A549 (cell line): ENCODE measurements around the gene FFAR1. TPM values are rescaled to one million over a fixed set of nuclear protein-coding genes. Genes with fewer than 3 reads are reported as not detected.

Experiments used
- ATAC-seq, 2 experiments: fragments of 200-7000 bp in 1 of 2; fragments of >200 bp in 1 of 2; cut with Nextera tagmentation in 1 of 2; cut with Tn5 transposase in 1 of 2; 3 replicates each; pipeline versions ENCODE4 v1.8.0 to v1.9.1; 2018 to 2020; ENCODE audit warnings: mild to moderate bottlenecking in 1 of 2, moderate library complexity in 1 of 2
- CTCF ChIA-PET: fragments of 300-600 bp; sonication (Branson Sonifier 250); formaldehyde crosslinking; extraction: SDS; loops from one replicate; lab custom pipeline; 2021; ENCODE audit warnings: antibody characterized with exemption, inconsistent platforms; lab: Yijun Ruan, JAX
- POLR2A ChIA-PET: fragments of 350-600 bp; formaldehyde crosslinking; extraction: SDS; loops from one replicate; lab custom pipeline; 2021; ENCODE audit warnings: antibody characterized with exemption, inconsistent platforms; lab: Yijun Ruan, JAX
- DNase-seq, 2 experiments: peaks; one replicate each; pipeline versions ENCODE4 v3.0.0 to v3.0.0-alpha.2; 2011 to 2016; ENCODE audit warnings: low read depth in 1 of 2, low spot score in 1 of 2
- FAIRE-seq: peaks from 2 replicates; lab custom pipeline; 2011; peaks lifted over from hg19 to GRCh38; lab: Jason Lieb, UNC
- H3K27ac ChIP-seq, 2 experiments: fragments of >200 bp; sonication (Bioruptor Twin); formaldehyde crosslinking; 3 replicates each; pipeline ENCODE4 v1.5.1; 2016 to 2017
- H3K4me1 ChIP-seq: fragments of >200 bp; sonication (Bioruptor Twin); formaldehyde crosslinking; 3 replicates; pipeline ENCODE4 v1.6.1; 2016
- H3K4me2 ChIP-seq: fragments of >200 bp; sonication (Bioruptor Twin); formaldehyde crosslinking; 3 replicates; pipeline ENCODE4 v1.6.1; 2016
- H3K4me3 ChIP-seq: fragments of >200 bp; sonication (Bioruptor Twin); formaldehyde crosslinking; 3 replicates; pipeline ENCODE4 v1.5.1; 2016
- H3K9me3 ChIP-seq: fragments of >200 bp; sonication (Bioruptor Twin); formaldehyde crosslinking; 3 replicates; pipeline ENCODE4 v1.6.1; 2016
- BHLHE40 ChIP-seq: IDR thresholded peaks from 2 replicates; pipeline ENCODE4 v1.6.1; 2012; ENCODE audit warnings: low read depth, low read length, inconsistent platforms
- CBX8 ChIP-seq: fragments of 200-600 bp; sonication (generic); IDR thresholded peaks from 2 replicates; pipeline ENCODE4 v1.6.1; 2016
- EP300 ChIP-seq, 2 experiments: fragments of >200 bp; sonication (Bioruptor Twin); formaldehyde crosslinking; IDR thresholded peaks; 2 replicates in 1 of 2; 3 replicates in 1 of 2; pipeline ENCODE4 v1.6.1; 2016 to 2017
- ESRRA ChIP-seq: fragments of 150-350 bp; IDR thresholded peaks from 2 replicates; pipeline ENCODE4 v1.6.1; 2014; ENCODE audit warnings: mild to moderate bottlenecking, low read length, borderline replicate concordance
- FOSB ChIP-seq: fragments of 250-450 bp; sonication (Bioruptor Pico); IDR thresholded peaks from 2 replicates; pipeline ENCODE4 v1.5.0; 2020; ENCODE audit warnings: mild to moderate bottlenecking, moderate library complexity
- FOXS1 ChIP-seq: fragments of 250-450 bp; sonication (Bioruptor Pico); IDR thresholded peaks from 2 replicates; pipeline ENCODE4 v1.5.0; 2020; ENCODE audit warnings: mild to moderate bottlenecking, moderate library complexity
- GATA3 ChIP-seq: IDR thresholded peaks from 2 replicates; pipeline ENCODE4 v1.6.1; 2012; ENCODE audit warnings: borderline replicate concordance
- HOXB13 ChIP-seq: fragments of 250-450 bp; sonication (Bioruptor Pico); IDR thresholded peaks from 2 replicates; pipeline ENCODE4 v1.5.0; 2020; ENCODE audit warnings: low read depth, mild to moderate bottlenecking, moderate library complexity
- KDM5A ChIP-seq: fragments of 200-600 bp; sonication (generic); IDR thresholded peaks from 2 replicates; pipeline ENCODE4 v1.6.1; 2016; ENCODE audit warnings: antibody characterized with exemption, mild to moderate bottlenecking
- NFE2L2 ChIP-seq: fragments of 150-350 bp; conservative IDR thresholded peaks from 2 replicates; pipeline ENCODE4 v1.6.1; 2014; ENCODE audit warnings: low read length
- NR3C1 ChIP-seq: fragments of >200 bp; sonication (Bioruptor Twin); formaldehyde crosslinking; IDR thresholded peaks from 3 replicates; pipeline ENCODE4 v1.6.1; 2017
- RARB ChIP-seq: fragments of 250-450 bp; sonication (Bioruptor Pico); IDR thresholded peaks from 2 replicates; pipeline ENCODE4 v1.8.0; 2021; ENCODE audit warnings: mild to moderate bottlenecking, moderate library complexity
- RCOR1 ChIP-seq: fragments of 150-350 bp; IDR thresholded peaks from 2 replicates; pipeline ENCODE4 v1.6.1; 2014; ENCODE audit warnings: antibody characterized with exemption, low read length, low read depth
- TP53 ChIP-seq: fragments of 250-450 bp; sonication (Bioruptor Pico); IDR thresholded peaks from 2 replicates; pipeline ENCODE4 v1.5.0; 2021; ENCODE audit warnings: mild to moderate bottlenecking, moderate library complexity
- ZSCAN20 ChIP-seq: fragments of 250-450 bp; sonication (Bioruptor Pico); IDR thresholded peaks from 2 replicates; pipeline ENCODE4 v1.8.0; 2022; ENCODE audit warnings: mild to moderate bottlenecking, moderate library complexity
- WGBS: methylation state at CpG from one replicate; pipeline ENCODE4 v1.1.6; 2017; ENCODE audit errors: missing lambda C conversion rate; 5-methylcytosine and 5-hydroxymethylcytosine counted together
- polyA plus RNA-seq, 4 experiments: library from polyadenylated mRNA; depleted of rRNA in 3 of 4; stranded (reverse); fragments of >200 nt; fragmentation: RNase III in 1 of 4; extraction: RNeasy Plus Mini Kit Qiagen cat#74134 plus additional on column Dnase treatment in 1 of 4; gene quantifications; 2 replicates in 3 of 4; 3 replicates in 1 of 4; pipeline ENCODE4 v1.2.3, GENCODE V29; 2011 to 2017
- TF ChIP-seq, protein P1 (sequence below): fragments of 250-450 bp; sonication (Bioruptor Pico); IDR thresholded peaks from 2 replicates; pipeline ENCODE4 v1.5.0; 2020; ENCODE audit warnings: low read depth, mild to moderate bottlenecking, moderate library complexity
- TF ChIP-seq, protein P2 (sequence below): fragments of >200 bp; sonication (Bioruptor Twin); formaldehyde crosslinking; IDR thresholded peaks from 2 replicates; pipeline ENCODE4 v1.6.1; 2016
- TF ChIP-seq, protein P3 (sequence below): fragments of 450-650 bp; IDR thresholded peaks from 2 replicates; pipeline ENCODE4 v1.6.1; 2014; ENCODE audit warnings: antibody characterized with exemption
- TF ChIP-seq, protein P4 (sequence below): fragments of >200 bp; sonication (Bioruptor Twin); formaldehyde crosslinking; IDR thresholded peaks from 3 replicates; pipeline ENCODE4 v1.6.1; 2016
- TF ChIP-seq, protein P5 (sequence below): fragments of 200-600 bp; sonication (generic); IDR thresholded peaks from 2 replicates; pipeline ENCODE4 v1.6.1; 2016; ENCODE audit warnings: antibody characterized with exemption, mild to moderate bottlenecking, moderate library complexity
- TF ChIP-seq, protein P6 (sequence below): IDR thresholded peaks from 2 replicates; pipeline ENCODE4 v1.6.1; 2012; ENCODE audit warnings: low read depth, borderline replicate concordance

The FFAR1 gene
- polyA plus RNA-seq, 2 of the 4 experiments (the other 2 are of a cell fraction), result not detected

DNA sequence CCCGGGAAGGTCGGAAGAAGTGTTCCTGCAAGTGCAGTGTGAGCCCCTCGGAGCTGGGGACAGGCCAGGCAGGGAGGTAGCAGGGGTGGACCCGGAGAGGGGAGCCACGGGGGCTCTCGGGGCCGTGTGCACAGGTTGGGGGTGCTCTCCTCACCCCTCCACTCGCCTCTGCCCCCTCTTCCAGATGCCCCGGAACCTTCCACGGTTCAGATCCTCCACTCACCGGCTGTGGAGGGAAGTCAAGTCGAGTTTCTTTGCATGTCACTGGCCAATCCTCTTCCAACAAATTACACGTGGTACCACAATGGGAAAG is 9.8 kb upstream of the FFAR1 start:
- H3K4me1 ChIP-seq, result no peaks in the 10 kb centered on the region
- ChIA-PET CTCF (interaction anchor here (0.7 to 6.8 kb wide), 5 partner anchors 13 to 281 kb away, joined by 3 to 81 read pairs (median 4); no protein-coding TSS in a partner anchor), POLR2A (no interaction called here)
- H3K4me3 ChIP-seq, result no peak overlapping the region
- no peak overlapping the region for H3K27ac ChIP-seq
- no peak for FAIRE-seq
- H3K4me2 ChIP-seq, result no peak overlapping the region
- no peak for TF ChIP-seq HOXB13
- TF ChIP-seq, protein P1, sequence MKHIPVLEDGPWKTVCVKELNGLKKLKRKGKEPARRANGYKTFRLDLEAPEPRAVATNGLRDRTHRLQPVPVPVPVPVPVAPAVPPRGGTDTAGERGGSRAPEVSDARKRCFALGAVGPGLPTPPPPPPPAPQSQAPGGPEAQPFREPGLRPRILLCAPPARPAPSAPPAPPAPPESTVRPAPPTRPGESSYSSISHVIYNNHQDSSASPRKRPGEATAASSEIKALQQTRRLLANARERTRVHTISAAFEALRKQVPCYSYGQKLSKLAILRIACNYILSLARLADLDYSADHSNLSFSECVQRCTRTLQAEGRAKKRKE, result no peak
- TF ChIP-seq, all 56 proteins: peak for 0
- ATAC-seq, result no peak
- WGBS, result 34% methylated on average over 13 of the region's 13 CpGs
- no peak for DNase-seq
- no peaks in the 10 kb centered on the region for H3K9me3 ChIP-seq

DNA sequence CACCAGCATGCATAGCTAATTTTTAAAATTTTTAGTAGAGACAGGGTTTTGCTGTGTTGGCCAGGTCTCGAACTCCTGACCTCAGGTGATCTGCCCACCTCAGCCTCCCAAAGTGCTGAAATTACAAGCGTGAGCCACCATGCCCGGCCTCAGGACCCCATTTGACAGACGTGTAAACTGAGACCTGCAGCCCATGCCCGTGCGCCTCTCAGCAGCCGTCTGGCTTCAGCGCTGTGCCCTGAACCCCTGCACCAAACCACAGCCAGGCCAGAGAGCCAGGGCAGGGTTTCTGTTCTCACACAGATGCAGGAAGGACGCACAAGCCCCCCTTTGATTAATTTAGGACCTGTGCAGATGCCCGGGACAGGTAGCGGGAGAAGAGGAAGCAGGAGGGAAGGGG is 7.3 kb upstream of the FFAR1 start:
- ChIA-PET CTCF (interaction anchor here (0.6 to 6.8 kb wide), 5 partner anchors 12 to 1626 kb away, joined by 3 to 81 read pairs (median 4); no protein-coding TSS in a partner anchor), POLR2A (no interaction called here)
- 48% methylated on average over 11 of the region's 11 CpGs for whole genome bisulfite sequencing
- FAIRE-seq, result no peak
- TF ChIP-seq NFE2L2, result no peak
- no peak for TF ChIP-seq ZSCAN20 (CRISPR knock-in tag)
- TF ChIP-seq FOSB (CRISPR knock-in tag), result no peak
- TF ChIP-seq, protein P2, sequence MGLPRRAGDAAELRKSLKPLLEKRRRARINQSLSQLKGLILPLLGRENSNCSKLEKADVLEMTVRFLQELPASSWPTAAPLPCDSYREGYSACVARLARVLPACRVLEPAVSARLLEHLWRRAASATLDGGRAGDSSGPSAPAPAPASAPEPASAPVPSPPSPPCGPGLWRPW, result no peak
- no peak for TF ChIP-seq CBX8
- TF ChIP-seq, all 56 proteins: peak for 0
- no peaks in the 10 kb centered on the region for H3K9me3 ChIP-seq
- no peak overlapping the region for H3K27ac ChIP-seq
- no peak overlapping the region for H3K4me3 ChIP-seq
- DNase-seq (no peak), ATAC-seq (no peak)
- no peak overlapping the region for H3K4me2 ChIP-seq
- no peaks in the 10 kb centered on the region for H3K4me1 ChIP-seq

DNA sequence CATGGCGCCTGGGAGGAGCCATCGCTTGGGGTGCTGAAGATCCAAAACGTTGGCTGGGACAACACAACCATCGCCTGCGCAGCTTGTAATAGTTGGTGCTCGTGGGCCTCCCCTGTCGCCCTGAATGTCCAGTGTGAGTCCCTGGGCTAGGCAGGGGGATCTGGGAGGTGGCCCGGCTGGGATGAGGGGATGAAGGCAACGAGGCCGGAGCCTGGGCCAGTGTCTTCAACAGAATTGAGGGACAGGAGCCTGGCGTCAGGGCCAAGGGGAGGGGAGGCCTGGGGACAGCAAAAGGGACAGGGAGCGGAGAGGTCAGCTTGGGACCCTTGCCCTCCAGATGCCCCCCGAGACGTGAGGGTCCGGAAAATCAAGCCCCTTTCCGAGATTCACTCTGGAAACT is 6.7 kb upstream of the FFAR1 start:
- FAIRE-seq, result no peak
- Histone ChIP-seq H3K4me3 (no peak overlapping the region), H3K27ac (no peak overlapping the region), H3K4me1 (no peaks in the 10 kb centered on the region), H3K9me3 (no peaks in the 10 kb centered on the region), H3K4me2 (no peak overlapping the region)
- WGBS, result 50% methylated on average over 16 of the region's 16 CpGs
- no peak for DNase-seq
- POLR2A ChIA-PET, result no interaction called here
- CTCF ChIA-PET, result interaction anchor here (0.6 to 6.8 kb wide), 5 partner anchors 12 to 169 kb away, joined by 3 to 81 read pairs (median 5); no protein-coding TSS in a partner anchor
- no peak for ATAC-seq
- TF ChIP-seq BHLHE40, result no peak
- no peak for TF ChIP-seq TP53 (CRISPR knock-in tag)
- no peak for TF ChIP-seq RCOR1
- TF ChIP-seq KDM5A, result no peak
- no peak for TF ChIP-seq GATA3
- TF ChIP-seq, protein P3, sequence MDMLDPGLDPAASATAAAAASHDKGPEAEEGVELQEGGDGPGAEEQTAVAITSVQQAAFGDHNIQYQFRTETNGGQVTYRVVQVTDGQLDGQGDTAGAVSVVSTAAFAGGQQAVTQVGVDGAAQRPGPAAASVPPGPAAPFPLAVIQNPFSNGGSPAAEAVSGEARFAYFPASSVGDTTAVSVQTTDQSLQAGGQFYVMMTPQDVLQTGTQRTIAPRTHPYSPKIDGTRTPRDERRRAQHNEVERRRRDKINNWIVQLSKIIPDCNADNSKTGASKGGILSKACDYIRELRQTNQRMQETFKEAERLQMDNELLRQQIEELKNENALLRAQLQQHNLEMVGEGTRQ, result no peak
- TF ChIP-seq, protein P4, sequence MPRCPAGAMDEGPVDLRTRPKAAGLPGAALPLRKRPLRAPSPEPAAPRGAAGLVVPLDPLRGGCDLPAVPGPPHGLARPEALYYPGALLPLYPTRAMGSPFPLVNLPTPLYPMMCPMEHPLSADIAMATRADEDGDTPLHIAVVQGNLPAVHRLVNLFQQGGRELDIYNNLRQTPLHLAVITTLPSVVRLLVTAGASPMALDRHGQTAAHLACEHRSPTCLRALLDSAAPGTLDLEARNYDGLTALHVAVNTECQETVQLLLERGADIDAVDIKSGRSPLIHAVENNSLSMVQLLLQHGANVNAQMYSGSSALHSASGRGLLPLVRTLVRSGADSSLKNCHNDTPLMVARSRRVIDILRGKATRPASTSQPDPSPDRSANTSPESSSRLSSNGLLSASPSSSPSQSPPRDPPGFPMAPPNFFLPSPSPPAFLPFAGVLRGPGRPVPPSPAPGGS, result no peak

DNA sequence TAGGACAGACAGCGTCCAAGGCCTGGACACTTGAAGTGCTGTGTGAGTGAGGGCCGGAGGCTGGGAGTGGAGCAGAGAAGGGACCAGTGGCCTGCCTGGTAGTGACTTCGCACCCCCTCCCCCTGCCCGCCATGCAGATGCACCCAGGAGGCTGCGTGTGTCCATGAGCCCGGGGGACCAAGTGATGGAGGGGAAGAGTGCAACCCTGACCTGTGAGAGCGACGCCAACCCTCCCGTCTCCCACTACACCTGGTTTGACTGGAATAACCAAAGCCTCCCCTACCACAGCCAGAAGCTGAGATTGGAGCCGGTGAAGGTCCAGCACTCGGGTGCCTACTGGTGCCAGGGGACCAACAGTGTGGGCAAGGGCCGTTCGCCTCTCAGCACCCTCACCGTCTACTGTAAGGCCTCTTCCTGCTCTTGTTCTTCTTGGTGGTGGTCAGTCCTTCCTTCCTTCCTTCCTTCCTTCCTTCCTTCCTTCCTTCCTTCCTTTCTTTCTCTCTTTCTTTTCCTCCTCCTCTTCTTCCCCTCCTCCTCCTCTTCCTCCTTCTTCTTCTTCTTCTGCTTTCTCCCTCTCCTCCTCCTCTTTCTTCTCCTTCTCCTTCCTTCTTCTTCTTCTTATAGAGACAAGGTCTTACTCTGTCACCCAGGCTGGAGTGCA is 6.0 kb upstream of the FFAR1 start:
- no peaks in the 10 kb centered on the region for H3K4me1 ChIP-seq
- WGBS, result 56% methylated on average over 14 of the region's 14 CpGs
- CTCF ChIA-PET, result interaction anchor here (1.0 to 6.8 kb wide), 7 partner anchors 11 to 169 kb away, joined by 3 to 81 read pairs (median 5); no protein-coding TSS in a partner anchor
- POLR2A ChIA-PET, result no interaction called here
- no peak for FAIRE-seq
- H3K9me3 ChIP-seq, result no peaks in the 10 kb centered on the region
- no peak overlapping the region for H3K27ac ChIP-seq
- peak in 1 of 2 experiments; percentile 11; a peak in 2 of 6 replicates for ATAC-seq
- no peak for DNase-seq
- H3K4me2 ChIP-seq, result no peak overlapping the region
- H3K4me3 ChIP-seq, result no peak overlapping the region
- TF ChIP-seq ESRRA (no peak), KDM5A (no peak), GATA3 (no peak), RCOR1 (no peak), RARB (no peak), NR3C1 (no peak), EP300 (IDR thresholded peaks at IDR 0.05) (no peak), FOXS1 (CRISPR knock-in tag) (no peak)
- TF ChIP-seq, protein P5, sequence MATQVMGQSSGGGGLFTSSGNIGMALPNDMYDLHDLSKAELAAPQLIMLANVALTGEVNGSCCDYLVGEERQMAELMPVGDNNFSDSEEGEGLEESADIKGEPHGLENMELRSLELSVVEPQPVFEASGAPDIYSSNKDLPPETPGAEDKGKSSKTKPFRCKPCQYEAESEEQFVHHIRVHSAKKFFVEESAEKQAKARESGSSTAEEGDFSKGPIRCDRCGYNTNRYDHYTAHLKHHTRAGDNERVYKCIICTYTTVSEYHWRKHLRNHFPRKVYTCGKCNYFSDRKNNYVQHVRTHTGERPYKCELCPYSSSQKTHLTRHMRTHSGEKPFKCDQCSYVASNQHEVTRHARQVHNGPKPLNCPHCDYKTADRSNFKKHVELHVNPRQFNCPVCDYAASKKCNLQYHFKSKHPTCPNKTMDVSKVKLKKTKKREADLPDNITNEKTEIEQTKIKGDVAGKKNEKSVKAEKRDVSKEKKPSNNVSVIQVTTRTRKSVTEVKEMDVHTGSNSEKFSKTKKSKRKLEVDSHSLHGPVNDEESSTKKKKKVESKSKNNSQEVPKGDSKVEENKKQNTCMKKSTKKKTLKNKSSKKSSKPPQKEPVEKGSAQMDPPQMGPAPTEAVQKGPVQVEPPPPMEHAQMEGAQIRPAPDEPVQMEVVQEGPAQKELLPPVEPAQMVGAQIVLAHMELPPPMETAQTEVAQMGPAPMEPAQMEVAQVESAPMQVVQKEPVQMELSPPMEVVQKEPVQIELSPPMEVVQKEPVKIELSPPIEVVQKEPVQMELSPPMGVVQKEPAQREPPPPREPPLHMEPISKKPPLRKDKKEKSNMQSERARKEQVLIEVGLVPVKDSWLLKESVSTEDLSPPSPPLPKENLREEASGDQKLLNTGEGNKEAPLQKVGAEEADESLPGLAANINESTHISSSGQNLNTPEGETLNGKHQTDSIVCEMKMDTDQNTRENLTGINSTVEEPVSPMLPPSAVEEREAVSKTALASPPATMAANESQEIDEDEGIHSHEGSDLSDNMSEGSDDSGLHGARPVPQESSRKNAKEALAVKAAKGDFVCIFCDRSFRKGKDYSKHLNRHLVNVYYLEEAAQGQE, result no peak
- TF ChIP-seq, protein P1, result no peak
- TF ChIP-seq, protein P6, sequence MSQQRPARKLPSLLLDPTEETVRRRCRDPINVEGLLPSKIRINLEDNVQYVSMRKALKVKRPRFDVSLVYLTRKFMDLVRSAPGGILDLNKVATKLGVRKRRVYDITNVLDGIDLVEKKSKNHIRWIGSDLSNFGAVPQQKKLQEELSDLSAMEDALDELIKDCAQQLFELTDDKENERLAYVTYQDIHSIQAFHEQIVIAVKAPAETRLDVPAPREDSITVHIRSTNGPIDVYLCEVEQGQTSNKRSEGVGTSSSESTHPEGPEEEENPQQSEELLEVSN, result no peak
